GM12878 (cell line): Measurements from ENCODE around the gene SWT1.

Experiments used
- CEBPB ChIP-seq, 2 experiments: fragments of 150-350 bp in 1 of 2; IDR thresholded peaks; 2 replicates each; pipeline ENCODE4 v1.6.1; 2012 to 2014; ENCODE audit warnings: low read depth in 2 of 2, low read length in 2 of 2, borderline replicate concordance in 1 of 2, inconsistent platforms in 1 of 2
- CTCF ChIP-seq, 3 experiments: IDR thresholded peaks in 2 of 3; conservative IDR thresholded peaks in 1 of 3; 2 replicates each; pipeline ENCODE4 v1.5.1; 2011; ENCODE audit warnings: low read depth in 3 of 3, low read length in 3 of 3, mild to moderate bottlenecking in 3 of 3, control low read depth in 2 of 3, moderate library complexity in 2 of 3, inconsistent platforms in 1 of 3, mixed read lengths in 1 of 3; ENCODE audit not compliant: control insufficient read depth in 2 of 3, insufficient read depth in 1 of 3; ENCODE audit errors: extremely low read depth in 1 of 3
- FOS ChIP-seq: IDR thresholded peaks from 3 replicates; pipeline ENCODE4 v1.6.1; 2011; ENCODE audit warnings: borderline replicate concordance; ENCODE audit not compliant: insufficient read length; ENCODE audit errors: extremely low read depth
- JUNB ChIP-seq: IDR thresholded peaks from 2 replicates; pipeline ENCODE4 v1.6.1; 2016; ENCODE audit warnings: antibody characterized with exemption, mild to moderate bottlenecking
- TAF1 ChIP-seq: IDR thresholded peaks from 2 replicates; pipeline ENCODE4 v1.6.1; 2011; ENCODE audit warnings: mild to moderate bottlenecking, low read depth, low read length, borderline replicate concordance
- TARDBP ChIP-seq: IDR thresholded peaks from 2 replicates; pipeline ENCODE4 v1.6.1; 2016; ENCODE audit warnings: borderline replicate concordance

- TF ChIP-seq TARDBP (no peak), CTCF (IDR thresholded peaks at IDR 0.05 in 2 of 3, conservative IDR thresholded peaks at IDR 0.05 in 1 of 3; ENCODE audit: control insufficient read depth in 2 of 3, extremely low read depth in 1 of 3, insufficient read depth in 1 of 3, low read depth in 3 of 3, low read length in 3 of 3) (no peak), TAF1 (no peak), JUNB (no peak), CEBPB (IDR thresholded peaks at IDR 0.05; ENCODE audit: borderline replicate concordance in 1 of 2, low read depth in 2 of 2, low read length in 2 of 2) (no peak), FOS (no peak)
Observed at GRCh38 chr1:185237661-185238060, 80.7 kb downstream of the SWT1 start.
